Endothelial cell of hepatic sinusoid (primary cell): ENCODE measurements around the gene RXYLT1.

ENCODE experiments used
- in situ Hi-C: cut with HindIII; loops from 2 replicates; pipeline ENCODE4 v1.10.0; 2017; ENCODE audit warnings: low sequenced_read_pairs

The RXYLT1 gene

DNA sequence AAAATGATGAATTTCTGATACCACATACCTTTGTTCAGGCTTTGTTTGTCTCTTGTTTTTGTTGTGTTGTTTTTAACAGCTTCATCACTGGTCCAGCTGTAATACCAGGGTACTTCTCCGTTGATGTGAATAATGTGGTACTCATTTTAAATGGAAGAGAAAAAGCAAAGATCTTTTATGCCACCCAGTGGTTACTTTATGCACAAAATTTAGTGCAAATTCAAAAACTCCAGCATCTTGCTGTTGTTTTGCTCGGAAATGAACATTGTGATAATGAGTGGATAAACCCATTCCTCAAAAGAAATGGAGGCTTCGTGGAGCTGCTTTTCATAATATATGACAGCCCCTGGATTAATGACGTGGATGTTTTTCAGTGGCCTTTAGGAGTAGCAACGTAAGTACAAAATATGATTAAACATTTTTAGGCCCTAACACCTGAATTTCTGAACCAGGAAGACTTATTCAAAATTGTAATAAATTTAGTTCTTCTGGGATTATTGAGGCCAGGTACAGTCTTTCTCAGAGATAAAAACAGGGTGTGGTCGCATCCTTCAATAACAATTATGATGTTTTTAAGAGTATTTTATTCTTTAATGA is 22.4 kb downstream of the RXYLT1 start:
- in situ Hi-C loops = no loop called here

DNA sequence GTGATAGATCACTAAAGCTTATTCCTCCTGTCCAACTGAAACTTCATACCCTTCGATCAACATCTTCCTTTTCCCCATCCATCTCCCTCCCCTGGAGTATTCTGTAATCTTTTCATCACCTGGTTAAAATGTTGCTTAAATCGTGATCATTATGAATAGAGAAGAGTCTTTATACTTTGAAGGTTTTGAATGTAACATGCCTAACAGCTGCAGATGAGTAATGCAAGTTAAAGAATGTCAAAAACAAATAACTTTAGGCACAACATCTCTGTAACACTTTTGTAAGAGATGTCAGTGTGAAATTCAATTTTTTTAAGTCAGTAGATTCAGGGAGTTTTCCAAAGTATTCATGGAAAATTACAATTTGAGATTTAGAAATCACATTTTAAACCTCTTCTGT is 25.0 kb downstream of the RXYLT1 start:
- in situ Hi-C loops = no loop called here

- in situ Hi-C loops = no loop called here
These were observed 26.3 kb downstream of the RXYLT1 start for GRCh38 chr12:63805704-63806672.

DNA sequence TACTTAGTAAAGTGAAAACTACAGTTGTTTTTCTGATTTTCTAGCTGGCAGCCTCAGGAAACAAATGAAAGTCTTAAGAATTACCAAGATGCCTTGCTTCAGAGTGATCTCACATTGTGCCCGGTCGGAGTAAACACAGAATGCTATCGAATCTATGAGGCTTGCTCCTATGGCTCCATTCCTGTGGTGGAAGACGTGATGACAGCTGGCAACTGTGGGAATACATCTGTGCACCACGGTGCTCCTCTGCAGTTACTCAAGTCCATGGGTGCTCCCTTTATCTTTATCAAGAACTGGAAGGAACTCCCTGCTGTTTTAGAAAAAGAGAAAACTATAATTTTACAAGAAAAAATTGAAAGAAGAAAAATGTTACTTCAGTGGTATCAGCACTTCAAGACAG is 28.9 kb downstream of the RXYLT1 start:
- in situ Hi-C loops = no loop called here

GRCh38 chr12:63809566-63809965 is 29.9 kb downstream of the RXYLT1 start:
- in situ Hi-C loops = no loop called here

DNA sequence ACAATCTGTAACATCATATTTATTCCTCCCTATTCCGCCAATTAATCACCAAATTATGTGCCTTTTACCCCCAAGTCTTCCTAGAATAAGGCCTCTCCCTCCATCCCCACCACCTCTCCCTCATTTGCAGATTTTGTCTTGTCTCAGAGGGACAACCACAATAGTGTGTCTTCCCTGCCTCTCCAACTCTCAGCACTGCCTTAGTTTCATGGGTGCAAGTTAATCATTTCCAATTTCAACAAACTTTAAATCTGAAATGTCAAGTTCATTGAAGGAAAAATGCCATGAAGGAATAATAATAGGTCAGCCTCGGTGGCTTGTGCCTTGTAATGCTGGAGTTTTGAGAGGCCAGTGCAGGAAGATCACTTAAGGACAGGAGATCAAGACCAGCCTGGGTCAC is 31.6 kb downstream of the RXYLT1 start:
- in situ Hi-C loops = no loop called here

DNA sequence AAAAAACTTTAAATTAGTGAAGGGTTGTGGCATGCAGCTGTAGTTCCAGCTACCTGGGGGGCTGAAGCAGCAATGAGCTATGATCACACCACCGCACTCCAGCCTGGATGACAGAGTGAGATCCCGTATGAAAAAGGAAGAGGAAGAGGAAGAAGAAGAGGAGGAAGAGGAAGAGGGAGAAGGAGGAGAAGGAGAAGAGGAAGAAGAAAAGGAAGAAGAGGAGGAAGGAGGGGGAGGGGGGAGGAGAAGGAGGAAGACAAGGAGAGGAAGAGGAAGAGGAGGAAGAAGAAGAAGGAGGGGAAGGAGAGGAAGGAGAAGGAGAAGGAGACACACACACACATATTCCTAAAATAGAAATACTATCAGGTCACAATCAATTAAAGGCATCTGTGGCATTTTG is 32.0 kb downstream of the RXYLT1 start:
- in situ Hi-C loops = no loop called here

- in situ Hi-C loops = no loop called here
These were observed 34.5 kb downstream of the RXYLT1 start for GRCh38 chr12:63814146-63814772.

GRCh38 chr12:63815482-63815852 is 35.8 kb downstream of the RXYLT1 start:
- in situ Hi-C loops = no loop called here

- in situ Hi-C loops = no loop called here
These were observed 36.3 kb downstream of the RXYLT1 start for GRCh38 chr12:63816031-63816430.

DNA sequence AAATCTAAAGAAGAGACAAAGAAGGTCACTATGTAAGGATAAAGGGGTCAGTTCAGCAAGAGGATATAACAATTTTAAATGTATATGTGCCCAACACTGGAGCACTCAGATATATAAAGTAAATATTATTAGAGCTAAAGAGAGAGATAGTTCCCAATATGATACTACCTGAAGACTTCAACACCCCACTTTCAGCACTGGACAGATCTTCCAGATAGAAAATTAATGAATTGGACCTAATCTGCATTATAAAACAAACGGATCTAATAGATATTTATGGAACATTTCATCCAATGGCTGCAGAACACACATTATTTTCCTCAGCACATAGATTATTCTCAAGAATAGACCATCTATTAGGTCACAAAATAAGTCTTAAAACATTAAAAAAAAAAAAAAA is 40.7 kb downstream of the RXYLT1 start:
- in situ Hi-C loops = no loop called here

- in situ Hi-C loops = no loop called here
These were observed 42.1 kb downstream of the RXYLT1 start for GRCh38 chr12:63821781-63822251.

- in situ Hi-C loops = no loop called here
These were observed 42.6 kb downstream of the RXYLT1 start for GRCh38 chr12:63822352-63822751.

GRCh38 chr12:63823040-63823439 is 43.3 kb downstream of the RXYLT1 start:
- in situ Hi-C loops = no loop called here

- in situ Hi-C loops = no loop called here
These were observed 46.4 kb downstream of the RXYLT1 start for GRCh38 chr12:63826006-63826585.

- in situ Hi-C loops = no loop called here
These were observed 49.2 kb downstream of the RXYLT1 start for GRCh38 chr12:63828867-63829266.

- in situ Hi-C loops = no loop called here
These were observed 56.3 kb downstream of the RXYLT1 start for GRCh38 chr12:63836046-63836445.

DNA sequence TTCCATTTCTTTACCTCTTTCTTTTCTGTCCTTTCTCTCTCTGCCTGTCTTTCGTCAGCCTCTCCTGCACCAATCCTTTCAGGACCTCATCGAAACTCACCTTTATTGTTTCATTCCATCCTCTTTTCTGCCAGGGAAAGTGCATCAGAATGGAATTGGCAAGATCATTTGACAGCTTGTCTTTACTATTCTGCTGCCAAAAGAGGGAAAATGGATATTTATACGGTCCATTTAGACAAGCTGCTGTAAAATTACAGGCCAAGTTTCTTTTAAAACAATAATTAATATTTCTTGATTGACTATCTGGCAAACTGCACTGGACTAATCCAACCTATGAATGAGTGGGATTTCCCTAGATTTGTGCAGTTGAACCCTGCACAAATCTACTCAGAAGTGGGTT is 57.2 kb downstream of the RXYLT1 start:
- in situ Hi-C loops = no loop called here

GRCh38 chr12:63838411-63838810 is 58.7 kb downstream of the RXYLT1 start:
- in situ Hi-C loops = no loop called here

GRCh38 chr12:63841011-63841410 is 61.3 kb downstream of the RXYLT1 start:
- in situ Hi-C loops = no loop called here

- in situ Hi-C loops = no loop called here
These were observed 61.9 kb downstream of the RXYLT1 start for GRCh38 chr12:63841571-63841970.
